Endodermal cell (in vitro differentiated cells): Measurements from ENCODE around the gene MOB3B. TPM values are rescaled to one million over a fixed set of nuclear protein-coding genes. Genes with fewer than 3 reads are reported as not detected.

Experiments used
- DNase-seq: peaks from one replicate; pipeline ENCODE4 v3.0.0-alpha.2; 2017
- H3K27ac ChIP-seq: 2 replicates; pipeline ENCODE4 v1.5.1; 2013; ENCODE audit warnings: mild to moderate bottlenecking, low read depth, low read length, moderate library complexity
- H3K27me3 ChIP-seq: 2 replicates; pipeline ENCODE4 v1.6.1; 2013; ENCODE audit warnings: mild to moderate bottlenecking, low read length, moderate library complexity; ENCODE audit not compliant: insufficient read depth, control insufficient read depth, poor library complexity, severe bottlenecking
- H3K36me3 ChIP-seq: 2 replicates; pipeline ENCODE4 v1.7.0; 2013; ENCODE audit warnings: mild to moderate bottlenecking, low read length, moderate library complexity; ENCODE audit not compliant: control insufficient read depth, insufficient read depth
- H3K4me1 ChIP-seq: one replicate; pipeline ENCODE4 v1.7.0; 2013; ENCODE audit warnings: low read length; ENCODE audit not compliant: control insufficient read depth, insufficient read depth
- H3K4me3 ChIP-seq: 2 replicates; pipeline ENCODE4 v1.5.1; 2013; ENCODE audit warnings: mild to moderate bottlenecking, low read length, moderate library complexity
- H3K9ac ChIP-seq: 2 replicates; pipeline ENCODE4 v1.6.1; 2013; ENCODE audit warnings: mild to moderate bottlenecking, low read length, moderate library complexity; ENCODE audit not compliant: poor library complexity, severe bottlenecking; ENCODE audit errors: extremely low read depth
- H3K9me3 ChIP-seq: 2 replicates; pipeline ENCODE4 v1.6.1; 2013; ENCODE audit warnings: mild to moderate bottlenecking, low read length, moderate library complexity; ENCODE audit not compliant: control insufficient read depth
- H3K27ac Mint-ChIP-seq: 2 replicates; pipeline ENCODE4 v1.8.0; 2020; ENCODE audit warnings: mixed read lengths
- H3K27me3 Mint-ChIP-seq: 2 replicates; pipeline ENCODE4 v1.8.0; 2021; ENCODE audit warnings: mild to moderate bottlenecking, mixed read lengths; ENCODE audit not compliant: insufficient read depth
- H3K36me3 Mint-ChIP-seq: 2 replicates; pipeline ENCODE4 v1.8.0; 2020; ENCODE audit warnings: low read depth, mixed read lengths
- H3K4me1 Mint-ChIP-seq: 2 replicates; pipeline ENCODE4 v1.8.0; 2020; ENCODE audit warnings: mixed read lengths
- H3K4me3 Mint-ChIP-seq: 2 replicates; pipeline ENCODE4 v1.8.0; 2020; ENCODE audit warnings: mild to moderate bottlenecking, moderate library complexity, mixed read lengths
- H3K9me3 Mint-ChIP-seq: 2 replicates; pipeline ENCODE4 v1.8.0; 2020; ENCODE audit warnings: mild to moderate bottlenecking, mixed read lengths
- CTCF ChIP-seq: fragments of 200-600 bp; sonication (generic); conservative IDR thresholded peaks from 2 replicates; pipeline ENCODE4 v1.5.0; 2021; ENCODE audit warnings: antibody characterized with exemption, mild to moderate bottlenecking
- WGBS, 2 experiments: methylation state at CpG; one replicate each; pipeline versions ENCODE4 v1.1.5 to v1.1.7; 2013; ENCODE audit warnings: missing lambda C conversion rate in 2 of 2, mixed read lengths in 1 of 2; ENCODE audit not compliant: insufficient coverage in 1 of 2, insufficient read length in 1 of 2; 5-methylcytosine and 5-hydroxymethylcytosine counted together
- total RNA-seq, 2 donors: library from RNA; stranded (reverse); fragmentation: NEBNext Ultra II Directional in 1 of 2; extraction: Animal tissue kit (Norgen Biotek cat#: 25700) in 1 of 2; gene quantifications; 2 replicates in 1 of 2; 3 replicates in 1 of 2; pipeline ENCODE4 v1.2.1, GENCODE V29; 2021

Gene MOB3B
- total RNA-seq, 2 donors from 2014 or later, result 5.6 to 6.2 TPM

GRCh38 chr9:27487128-27487640 lies 42.4 kb downstream of the MOB3B start:
- 73 to 100% methylated on average over 3 to 5 of the region's 5 CpGs for WGBS, 2 experiments
- Histone ChIP-seq H3K9me3 (no peaks in the 10 kb centered on the region), H3K9ac (no peak overlapping the region), H3K27ac (no peak overlapping the region), H3K36me3 (no peaks in the 10 kb centered on the region), H3K27me3 (no peaks in the 10 kb centered on the region), H3K4me1 (peaks cover 5% of the 10 kb centered on the region), H3K4me3 (no peak overlapping the region)
- Mint-ChIP-seq H3K36me3 (no peaks in the 10 kb centered on the region), H3K4me3 (no peak overlapping the region), H3K27ac (no peak overlapping the region), H3K9me3 (no peaks in the 10 kb centered on the region), H3K27me3 (no peaks in the 10 kb centered on the region), H3K4me1 (peaks cover 5% of the 10 kb centered on the region)
- no peak for DNase-seq
- TF ChIP-seq CTCF, result no peak

GRCh38 chr9:27485158-27485557 lies 44.5 kb downstream of the MOB3B start:
- no peak overlapping the region for H3K27ac Mint-ChIP-seq
- H3K9me3 Mint-ChIP-seq, result no peaks in the 10 kb centered on the region
- H3K27me3 Mint-ChIP-seq, result no peaks in the 10 kb centered on the region

GRCh38 chr9:27483576-27483975 lies 46.0 kb downstream of the MOB3B start:
- no peak for TF ChIP-seq CTCF
- Mint-ChIP-seq H3K4me1 (no peaks in the 10 kb centered on the region), H3K9me3 (peaks cover 11% of the 10 kb centered on the region), H3K27me3 (no peaks in the 10 kb centered on the region), H3K4me3 (no peak overlapping the region), H3K36me3 (peaks cover 2% of the 10 kb centered on the region), H3K27ac (no peak overlapping the region)
- DNase-seq, result no peak
- no peaks in the 10 kb centered on the region for H3K36me3 ChIP-seq
- no peak overlapping the region for H3K4me3 ChIP-seq
- no peak overlapping the region for H3K9ac ChIP-seq
- H3K9me3 ChIP-seq, result peaks cover 15% of the 10 kb centered on the region
- no peak overlapping the region for H3K27ac ChIP-seq
- H3K27me3 ChIP-seq, result no peaks in the 10 kb centered on the region
- 96 to 97% methylated on average over 5 to 6 of the region's 6 CpGs for WGBS, 2 experiments
- no peaks in the 10 kb centered on the region for H3K4me1 ChIP-seq

More at GRCh38 chr9:27485158-27485557, 44.5 kb downstream of the MOB3B start:
- 100% methylated on average over 1 of the region's 1 CpG; no CpG with 5 or more reads in 1 of the 2 experiments for WGBS, 2 experiments
- Histone ChIP-seq H3K9ac (no peak overlapping the region), H3K27ac (no peak overlapping the region), H3K9me3 (no peaks in the 10 kb centered on the region), H3K36me3 (no peaks in the 10 kb centered on the region), H3K27me3 (no peaks in the 10 kb centered on the region), H3K4me1 (peaks cover 5% of the 10 kb centered on the region), H3K4me3 (no peak overlapping the region)
- Mint-ChIP-seq H3K4me1 (peaks cover 5% of the 10 kb centered on the region), H3K4me3 (no peak overlapping the region), H3K36me3 (peaks cover 2% of the 10 kb centered on the region)
- no peak for DNase-seq
- TF ChIP-seq CTCF, result no peak
